Superior temporal gyrus (tissue), 1 donor: ENCODE data around the gene TMEM145.
"Not testable (repeated sequence)": the region's sequence is repeated elsewhere in the genome, so short reads cannot be mapped to it uniquely, and the experiment has no call there.

Experiments
- DNase-seq: peaks from one replicate; pipeline ENCODE4 v3.0.0-alpha.2; 2016; ENCODE audit errors: extremely low spot score

The TMEM145 gene

DNA sequence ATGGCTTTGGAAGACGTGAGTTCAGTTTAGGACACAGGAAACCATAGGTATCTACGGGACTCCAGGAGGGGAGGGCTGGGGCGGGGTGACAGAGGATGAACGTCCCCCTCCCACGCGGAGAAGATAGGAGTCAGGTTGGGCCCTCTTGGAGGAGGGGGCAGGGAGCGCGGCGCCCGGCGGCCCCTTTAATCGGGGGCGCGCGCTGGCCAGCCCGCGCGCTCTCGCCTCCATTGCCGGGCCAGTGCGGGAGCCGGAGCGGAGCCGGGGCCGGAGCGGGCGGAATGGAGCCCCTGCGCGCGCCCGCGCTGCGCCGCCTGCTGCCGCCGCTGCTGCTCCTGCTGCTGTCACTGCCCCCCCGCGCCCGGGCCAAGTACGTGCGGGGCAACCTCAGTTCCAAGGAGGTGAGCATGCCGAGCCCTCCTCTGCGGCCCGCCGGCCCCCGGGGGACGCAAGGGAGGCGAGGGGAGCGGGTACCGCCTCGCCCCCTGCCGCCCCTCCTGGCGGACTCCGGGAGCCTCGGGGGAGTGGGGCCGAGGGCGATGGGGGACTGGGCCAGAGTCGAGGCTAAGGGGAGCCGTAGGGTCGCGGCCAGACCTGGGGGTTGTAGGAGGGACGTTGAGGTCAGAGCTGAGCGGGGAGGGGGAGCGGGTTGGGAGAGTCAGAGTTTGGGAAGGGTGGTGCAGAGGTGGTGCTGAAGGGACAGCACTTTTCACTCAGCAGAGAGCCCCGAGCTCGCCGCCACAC, at the start of gene TMEM145:
Gene TMEM145, plus strand, starts transcription at position 214 of the 744 bp plus-strand sequence. Its CDS starts 68 bp downstream, at position 282.
- DNase-seq: peak; percentile 44

DNA sequence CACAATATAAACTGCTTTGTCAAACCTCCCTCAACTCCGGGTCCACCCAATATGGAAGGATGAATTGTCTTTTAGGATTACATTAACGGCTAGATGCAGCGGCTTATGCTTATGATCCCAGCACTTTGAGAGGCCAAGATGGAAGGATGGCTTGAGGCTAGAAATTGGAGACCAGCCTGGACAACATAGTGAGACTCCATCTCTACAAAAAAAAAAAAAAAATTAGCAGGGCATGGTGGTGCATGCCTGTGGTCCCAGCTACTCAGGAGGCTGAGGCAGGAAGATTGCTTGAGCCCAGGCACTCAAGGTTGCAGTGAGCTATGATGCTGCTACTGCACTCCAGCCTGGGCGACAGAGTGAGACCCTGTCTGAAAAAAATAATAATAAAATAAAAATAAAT, 47.0 kb upstream of the TMEM145 start:
- DNase-seq: peak; percentile 3

DNA sequence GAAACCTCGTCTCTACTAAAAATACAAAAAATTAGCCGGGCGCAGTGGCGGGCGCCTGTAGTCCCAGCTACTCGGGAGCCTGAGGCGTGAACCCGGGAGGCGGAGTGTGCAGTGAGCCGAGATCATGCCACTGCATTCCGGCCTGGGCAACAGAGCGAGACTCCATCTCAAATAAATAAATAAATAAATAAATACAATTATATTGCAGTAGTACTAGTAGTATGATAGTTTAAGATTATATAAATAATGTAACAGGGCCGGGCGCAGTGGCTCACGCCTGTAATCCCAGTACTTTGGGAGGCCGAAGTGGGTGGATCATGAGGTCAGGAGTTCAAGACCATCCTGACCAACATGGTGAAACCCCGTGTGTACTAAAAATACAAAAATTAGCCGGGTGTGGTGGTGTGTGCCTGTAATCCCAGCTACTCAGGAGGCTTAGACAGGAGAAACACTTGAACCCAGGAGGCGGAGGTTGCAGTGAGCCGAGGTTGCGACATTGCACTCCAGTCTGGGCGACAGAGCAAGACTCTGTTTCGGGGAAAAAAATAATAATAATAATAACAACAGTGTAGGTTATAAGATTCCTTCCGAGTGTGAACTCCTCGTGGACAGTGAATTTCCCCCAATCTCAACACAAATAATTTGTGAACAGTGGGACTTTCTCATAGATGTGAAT, 46.0 kb upstream of the TMEM145 start:
- DNase-seq: not testable (repeated sequence)

DNA sequence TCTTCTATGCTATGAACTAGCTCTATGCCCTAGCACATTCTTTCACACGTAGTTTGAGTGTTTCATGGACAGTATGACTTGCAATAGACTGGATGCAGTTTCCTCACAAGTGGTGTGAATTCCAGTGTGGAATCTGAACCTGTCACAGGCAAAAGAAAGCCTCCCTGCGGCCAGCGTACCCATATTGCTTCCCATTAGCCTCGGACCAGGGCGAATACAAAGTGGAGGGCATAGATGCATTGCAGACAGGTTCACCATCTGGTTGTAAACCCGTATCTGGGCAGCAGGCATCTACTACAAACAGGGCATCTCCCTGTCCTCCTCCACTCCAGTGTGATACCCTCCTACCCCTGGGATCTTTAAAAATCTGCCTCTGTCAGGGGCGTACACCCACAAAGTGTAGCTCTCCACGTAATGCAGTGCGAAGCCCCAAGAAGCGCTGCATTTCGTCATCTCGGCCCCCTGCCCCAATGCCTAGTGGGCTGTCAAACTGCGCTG, 45.4 kb upstream of the TMEM145 start:
- no peak for DNase-seq

DNA sequence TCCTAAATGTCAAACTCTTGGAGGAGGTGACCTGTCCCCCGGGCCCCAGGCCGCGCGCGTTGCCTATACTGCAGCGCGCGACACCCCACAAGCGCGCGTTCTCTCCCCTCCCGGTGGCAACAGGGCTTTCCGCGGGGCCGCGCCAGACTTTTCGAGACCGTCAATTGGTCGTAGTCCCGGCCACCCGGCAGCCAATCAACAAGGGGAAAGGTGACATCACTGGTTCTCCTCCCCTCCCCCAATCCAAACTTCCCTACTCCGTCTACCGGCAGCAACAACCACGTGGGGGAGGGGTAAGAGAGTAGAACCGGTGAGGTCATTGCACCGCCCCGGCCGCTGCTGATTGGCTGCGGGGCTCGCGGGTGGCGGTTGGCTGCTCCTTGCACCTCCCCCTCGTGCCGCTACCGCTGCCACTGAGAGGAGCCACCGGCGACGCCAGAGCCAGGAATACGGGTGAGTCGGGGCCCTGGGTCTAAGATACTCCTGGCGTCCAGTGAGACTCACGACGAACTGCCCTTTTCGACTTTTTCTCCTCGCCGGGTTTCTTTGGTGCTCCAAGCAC, 44.9 kb upstream of the TMEM145 start:
- DNase-seq: peak; percentile 100

DNA sequence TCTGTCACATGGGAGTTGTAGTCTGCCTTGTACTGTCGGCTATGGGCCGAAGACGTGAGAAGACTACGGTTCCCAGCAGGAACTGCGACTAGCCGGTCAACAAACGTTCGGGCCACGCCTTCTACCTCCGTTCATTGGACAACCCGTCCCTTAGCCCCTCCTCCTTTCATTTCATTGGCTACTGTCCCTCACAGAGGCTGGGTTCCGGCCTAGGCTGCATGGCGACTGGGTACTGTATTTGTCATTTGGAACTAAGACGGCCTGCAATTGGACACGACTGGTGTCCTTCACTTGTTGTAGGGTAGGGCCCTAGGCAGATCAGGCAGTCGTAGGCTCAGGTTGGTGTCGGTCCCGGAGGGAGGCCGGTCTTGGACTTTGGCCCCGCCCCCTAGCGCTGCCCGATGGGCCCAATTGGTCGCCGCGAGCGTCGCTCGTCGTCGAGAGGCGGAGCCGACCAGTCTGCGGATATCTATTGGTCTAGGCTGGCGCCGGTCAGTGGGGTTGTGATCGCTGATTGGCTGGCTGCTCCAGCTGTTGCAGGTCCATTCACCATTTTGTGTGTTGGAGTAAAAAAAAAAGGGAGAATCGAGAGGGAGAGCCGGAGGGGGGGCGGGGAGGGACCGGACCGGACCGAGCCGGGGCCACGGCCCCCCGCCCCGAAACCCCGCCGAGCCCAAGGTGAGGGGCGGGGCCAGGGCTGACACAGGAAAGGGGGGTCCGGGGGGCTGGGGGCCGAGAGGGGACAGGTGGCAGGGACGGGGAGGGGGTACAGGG, 44.2 kb upstream of the TMEM145 start, which contains the start of gene CIC:
Gene CIC, plus strand, starts transcription at position 549 of the 774 bp plus-strand sequence. CDS start 2,532 bp downstream, outside the sequence.
- peak; percentile 100 for DNase-seq

DNA sequence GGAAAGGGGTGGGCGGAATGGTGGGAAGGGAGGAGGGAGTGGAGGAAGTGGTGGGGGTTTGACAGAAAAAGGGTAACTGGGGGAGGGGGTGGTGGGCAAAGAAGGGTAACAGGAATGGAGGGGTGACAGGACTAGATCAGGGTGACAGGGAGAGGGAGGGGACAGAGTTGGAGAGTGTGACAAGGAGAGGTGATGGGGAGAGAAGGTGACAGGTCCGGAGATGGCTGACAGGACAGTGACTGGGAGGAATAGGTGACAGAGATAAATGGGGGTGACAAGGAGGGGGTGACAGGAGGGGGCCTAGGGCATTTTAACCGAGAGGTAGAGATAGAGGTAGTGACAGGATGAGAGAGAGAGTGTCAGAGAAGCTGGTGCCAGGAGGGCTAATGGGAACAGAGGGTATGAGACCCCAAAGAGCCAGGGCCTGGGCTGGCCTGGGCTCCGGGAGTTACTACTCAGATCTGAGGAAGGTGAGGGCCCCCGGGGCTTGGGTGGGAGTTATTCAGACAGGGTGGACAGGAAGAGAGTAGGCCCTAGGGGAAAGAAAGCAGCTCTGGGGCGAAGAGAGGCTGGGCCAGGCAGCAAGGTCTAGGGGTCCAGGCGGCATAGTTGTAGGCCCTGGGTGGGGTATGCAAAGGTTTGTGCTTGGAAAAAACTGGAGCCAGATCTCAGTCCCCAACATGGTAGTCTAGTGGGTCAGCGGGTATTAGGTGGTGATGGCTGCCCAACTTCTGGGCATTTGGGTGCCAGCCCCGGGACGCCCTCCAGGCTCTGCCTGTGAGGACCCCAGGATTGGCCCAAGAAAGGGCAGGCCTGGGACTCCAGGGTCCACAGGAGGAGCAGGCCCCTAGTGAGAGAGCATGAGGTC, 43.4 kb upstream of the TMEM145 start:
- DNase-seq: no peak

DNA sequence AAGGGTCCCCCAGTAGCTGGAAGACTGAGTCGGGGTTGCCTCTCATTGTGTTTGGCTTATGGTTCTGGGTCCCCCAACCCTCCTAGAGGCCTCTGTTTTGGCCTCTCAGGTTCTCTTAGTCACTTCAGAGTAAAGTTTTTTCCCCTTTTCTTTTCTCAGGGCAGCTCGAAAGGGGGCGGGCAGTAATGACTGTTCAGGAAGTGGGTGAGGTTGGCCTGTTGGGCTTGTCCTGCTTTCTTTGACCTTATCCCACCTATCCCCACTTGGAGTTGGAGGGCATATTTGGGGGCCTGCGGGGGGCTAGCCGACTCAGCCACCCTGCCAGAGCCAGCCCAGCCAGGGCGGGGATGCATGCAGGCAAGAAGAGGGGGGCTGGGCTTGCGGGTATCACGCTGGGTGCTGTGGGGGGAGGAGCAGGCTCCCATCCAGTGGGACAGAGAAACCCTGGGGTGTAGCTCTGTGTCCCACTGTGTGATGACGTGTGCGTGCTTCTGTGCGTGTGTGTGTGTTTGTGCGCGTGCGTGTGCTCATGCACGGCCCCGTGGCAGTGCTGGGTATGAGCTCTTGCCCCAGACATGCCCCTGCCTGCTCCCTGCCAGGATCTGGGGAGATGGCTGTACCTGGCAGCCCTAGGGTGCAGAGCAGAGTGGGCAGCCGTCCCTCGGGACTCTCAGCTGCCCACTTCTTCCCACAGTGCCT, 42.6 kb upstream of the TMEM145 start:
- DNase-seq: peak; percentile 65

DNA sequence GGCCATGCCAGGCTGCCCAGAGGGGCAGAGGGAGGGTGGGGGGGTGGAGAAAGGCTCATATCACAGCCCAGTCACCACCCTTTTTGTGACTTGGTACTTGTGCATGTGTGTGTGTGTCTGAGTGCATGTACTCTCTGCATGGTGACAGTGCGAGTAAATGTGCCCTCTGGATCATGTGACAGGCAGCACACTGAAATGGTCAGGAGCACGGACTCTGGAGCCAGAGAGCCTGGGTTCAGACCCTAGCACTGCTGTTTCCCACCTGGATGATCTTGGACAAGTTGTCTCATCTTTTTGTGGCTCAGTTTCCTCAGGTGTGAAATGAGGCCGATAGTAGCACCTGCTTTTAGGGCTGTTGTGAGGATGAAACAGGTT, 42.1 kb upstream of the TMEM145 start:
- no peak for DNase-seq

DNA sequence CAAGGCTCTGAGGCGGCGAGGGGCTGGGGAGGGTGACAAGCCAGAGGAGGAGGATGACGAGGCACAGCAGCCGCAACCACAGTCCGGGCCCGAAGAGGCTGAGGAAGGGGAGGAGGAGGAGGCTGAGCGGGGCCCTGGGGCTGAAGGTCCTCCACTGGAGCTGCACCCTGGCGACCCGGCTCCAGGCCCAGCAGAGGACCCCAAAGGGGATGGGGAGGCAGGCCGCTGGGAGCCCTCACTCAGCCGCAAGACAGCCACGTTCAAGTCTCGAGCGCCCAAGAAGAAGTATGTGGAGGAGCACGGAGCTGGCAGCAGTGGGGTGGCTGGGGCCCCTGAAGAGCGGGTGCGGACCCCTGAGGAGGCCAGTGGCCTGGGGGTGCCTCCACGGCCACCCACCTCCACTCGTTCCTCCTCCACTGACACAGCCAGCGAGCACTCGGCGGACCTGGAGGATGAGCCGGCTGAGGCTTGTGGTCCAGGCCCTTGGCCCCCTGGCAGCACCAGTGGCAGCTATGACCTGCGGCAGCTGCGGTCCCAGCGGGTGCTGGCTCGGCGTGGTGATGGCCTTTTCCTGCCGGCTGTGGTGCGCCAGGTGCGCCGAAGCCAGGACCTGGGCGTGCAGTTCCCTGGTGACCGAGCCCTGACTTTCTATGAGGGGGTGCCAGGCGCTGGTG, 41.1 kb upstream of the TMEM145 start:
- no peak for DNase-seq

DNA sequence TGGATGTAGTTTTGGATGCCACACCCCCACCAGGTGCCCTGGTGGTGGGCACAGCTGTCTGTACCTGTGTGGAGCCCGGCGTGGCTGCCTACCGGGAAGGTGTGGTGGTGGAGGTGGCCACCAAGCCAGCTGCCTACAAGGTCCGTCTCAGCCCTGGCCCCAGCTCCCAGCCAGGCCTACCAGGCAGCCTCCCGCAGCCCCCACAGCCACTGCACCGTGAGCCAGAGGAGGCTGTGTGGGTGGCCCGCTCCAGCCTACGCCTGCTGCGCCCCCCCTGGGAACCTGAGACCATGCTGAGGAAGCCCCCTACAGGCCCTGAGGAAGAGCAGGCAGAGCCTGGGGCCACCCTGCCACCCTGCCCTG, 40.6 kb upstream of the TMEM145 start:
- no peak for DNase-seq

DNA sequence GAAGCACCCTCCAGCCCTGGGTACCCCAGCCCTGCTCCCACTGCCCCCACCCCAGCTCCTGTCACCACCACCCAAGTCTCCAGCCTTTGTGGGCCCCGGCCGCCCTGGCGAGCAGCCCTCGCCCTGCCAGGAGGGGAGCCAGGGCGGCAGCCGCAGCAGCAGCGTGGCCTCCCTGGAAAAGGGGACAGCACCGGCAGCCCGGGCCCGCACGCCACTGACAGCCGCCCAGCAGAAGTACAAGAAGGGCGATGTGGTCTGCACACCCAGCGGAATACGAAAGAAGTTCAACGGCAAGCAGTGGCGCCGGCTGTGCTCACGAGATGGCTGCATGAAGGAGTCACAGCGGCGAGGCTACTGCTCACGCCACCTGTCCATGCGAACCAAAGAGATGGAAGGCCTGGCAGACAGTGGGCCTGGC, 40.1 kb upstream of the TMEM145 start:
- DNase-seq: no peak

DNA sequence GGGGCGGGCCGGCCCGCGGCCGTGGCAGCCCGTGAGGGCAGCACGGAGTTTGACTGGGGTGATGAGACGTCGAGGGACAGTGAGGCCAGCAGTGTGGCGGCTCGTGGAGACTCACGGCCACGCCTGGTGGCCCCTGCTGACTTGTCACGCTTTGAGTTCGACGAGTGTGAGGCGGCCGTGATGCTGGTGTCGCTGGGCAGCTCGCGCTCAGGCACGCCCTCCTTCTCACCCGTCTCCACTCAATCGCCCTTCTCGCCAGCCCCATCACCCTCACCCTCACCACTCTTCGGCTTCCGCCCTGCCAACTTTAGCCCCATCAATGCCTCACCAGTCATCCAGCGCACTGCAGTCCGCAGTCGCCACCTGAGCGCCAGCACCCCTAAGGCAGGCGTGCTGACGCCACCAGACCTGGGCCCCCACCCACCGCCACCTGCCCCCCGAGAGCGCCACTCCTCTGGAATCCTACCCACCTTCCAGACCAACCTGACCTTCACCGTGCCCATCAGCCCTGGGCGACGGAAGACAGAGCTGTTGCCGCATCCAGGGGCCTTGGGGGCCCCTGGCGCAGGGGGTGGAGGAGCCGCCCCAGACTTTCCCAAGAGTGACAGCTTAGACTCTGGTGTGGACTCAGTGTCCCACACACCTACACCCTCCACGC, 39.6 kb upstream of the TMEM145 start:
- no peak for DNase-seq

DNA sequence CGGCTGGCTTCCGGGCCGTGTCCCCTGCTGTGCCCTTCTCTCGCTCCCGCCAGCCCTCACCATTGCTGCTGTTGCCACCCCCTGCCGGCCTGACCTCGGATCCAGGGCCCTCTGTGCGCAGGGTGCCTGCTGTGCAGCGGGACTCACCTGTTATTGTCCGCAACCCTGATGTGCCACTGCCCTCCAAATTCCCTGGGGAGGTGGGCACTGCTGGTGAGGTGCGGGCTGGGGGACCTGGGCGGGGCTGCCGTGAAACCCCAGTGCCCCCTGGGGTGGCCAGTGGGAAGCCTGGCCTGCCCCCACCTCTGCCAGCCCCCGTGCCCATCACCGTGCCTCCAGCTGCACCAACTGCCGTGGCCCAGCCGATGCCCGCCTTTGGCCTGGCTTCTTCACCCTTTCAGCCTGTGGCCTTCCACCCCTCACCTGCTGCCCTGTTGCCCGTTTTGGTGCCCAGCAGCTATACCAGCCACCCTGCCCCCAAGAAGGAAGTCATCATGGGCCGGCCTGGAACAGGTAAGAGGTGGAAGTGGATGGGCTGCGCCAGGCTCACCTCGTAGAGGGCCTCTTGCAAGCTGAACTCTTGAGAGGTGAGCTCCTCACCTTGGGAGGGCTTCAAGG, 38.9 kb upstream of the TMEM145 start:
- no peak for DNase-seq

DNA sequence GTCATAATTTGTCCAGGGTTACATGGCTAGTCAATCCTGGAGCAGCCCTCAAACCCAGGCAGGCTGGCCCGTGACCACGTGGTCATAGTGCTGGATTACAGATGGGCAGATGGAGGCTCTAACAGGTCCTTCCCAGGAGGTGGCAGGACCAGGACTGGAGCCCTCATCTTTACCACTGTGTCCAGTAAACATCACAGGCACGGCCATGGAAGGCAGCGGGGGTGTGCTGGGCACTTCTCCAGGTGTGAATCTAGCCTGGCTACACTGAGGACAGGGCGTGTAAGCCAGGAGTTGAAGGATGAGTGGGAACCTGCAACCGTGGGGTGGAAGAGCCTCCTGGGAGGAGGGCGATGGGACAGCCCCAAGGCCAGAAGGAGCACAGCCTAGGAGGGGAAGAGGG, 38.0 kb upstream of the TMEM145 start:
- DNase-seq: no peak

DNA sequence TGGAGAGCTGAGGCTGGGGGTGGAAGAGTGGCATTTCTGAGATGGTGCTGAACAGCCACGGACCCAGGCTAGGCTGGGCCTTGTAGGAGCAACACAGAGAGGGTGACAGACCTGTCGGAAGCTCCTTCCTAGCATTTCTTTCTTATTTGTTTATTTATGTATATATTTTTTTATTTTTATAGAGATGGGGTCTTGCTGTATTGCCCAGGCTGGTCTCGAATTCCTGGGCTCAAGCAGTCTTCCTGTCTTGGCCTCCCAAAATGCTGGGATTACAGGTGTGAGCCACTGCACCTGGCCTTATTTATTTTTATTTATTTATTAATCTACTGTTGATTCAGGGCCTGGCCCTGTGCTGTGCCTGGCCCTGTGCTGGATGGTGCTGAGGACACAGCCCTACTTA, 37.6 kb upstream of the TMEM145 start:
- DNase-seq: no peak

DNA sequence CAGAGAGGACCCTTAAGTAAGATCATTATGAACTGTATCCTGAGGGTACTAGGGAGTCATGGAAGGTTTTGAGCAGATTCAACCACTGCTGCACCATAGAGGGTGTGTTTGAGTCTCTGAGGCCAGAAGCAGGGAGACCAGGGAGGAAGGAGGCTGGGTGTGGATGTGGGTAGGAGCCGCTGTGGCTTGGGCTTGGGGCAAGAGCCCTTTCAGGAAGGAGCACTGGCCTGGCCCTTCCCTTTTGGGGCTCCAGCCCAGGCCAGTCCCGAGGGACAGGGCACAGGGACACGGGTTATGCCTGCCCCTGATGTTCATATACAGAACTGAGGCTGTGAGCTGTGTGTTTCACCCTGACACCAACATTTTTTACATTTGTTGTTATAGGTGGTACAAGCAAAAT, 36.8 kb upstream of the TMEM145 start:
- no peak for DNase-seq

DNA sequence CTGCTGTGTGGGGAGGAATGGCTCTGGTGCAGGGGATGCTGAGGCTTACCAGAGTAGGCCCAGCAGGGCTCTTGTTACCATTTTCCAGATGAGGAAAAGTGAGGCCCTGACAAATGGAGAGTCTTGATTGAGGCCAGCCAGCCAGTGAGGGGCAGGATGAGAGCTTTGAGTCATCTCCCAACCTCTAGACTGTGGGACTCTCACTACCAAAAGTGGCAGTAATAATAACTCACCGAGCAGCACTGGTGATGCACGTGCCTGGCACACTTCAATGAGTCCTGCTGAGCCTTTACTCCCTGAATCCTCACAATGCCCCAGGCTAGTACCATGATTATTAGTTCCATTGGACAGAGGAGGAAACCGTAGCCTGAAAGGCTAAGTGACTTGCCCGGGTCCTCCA, 36.3 kb upstream of the TMEM145 start:
- DNase-seq: no peak
